ENCODE results near the gene BROX.

The BROX gene

DNA sequence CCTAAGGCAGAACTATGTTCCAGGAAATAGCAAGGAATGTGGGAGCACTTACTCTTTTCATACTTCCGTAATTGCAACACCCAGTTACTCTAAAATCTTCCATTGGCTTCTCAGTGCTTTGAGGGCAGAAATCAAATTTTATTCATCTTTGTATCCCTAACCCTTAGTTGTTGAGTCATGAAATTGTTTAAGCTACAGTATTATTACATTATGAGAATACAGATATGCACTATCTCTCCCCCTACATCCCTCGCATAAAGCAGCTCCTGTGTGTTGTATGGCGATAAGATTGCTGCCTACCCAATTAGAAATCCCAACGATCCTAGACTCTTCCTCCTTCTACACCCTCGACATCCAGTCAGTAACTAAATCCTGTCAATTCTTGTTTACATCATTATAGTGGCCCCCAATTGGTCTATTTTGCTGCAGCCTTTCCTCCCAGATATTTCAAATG is 2.6 kb upstream of the BROX start:
- TF ChIP-seq CTCF (conservative IDR thresholded peaks at IDR 0.05; ENCODE audit: low read depth, low read length) = no peak
- no peak overlapping the region for H3K4me3 ChIP-seq (ENCODE audit: low read length)
- no peak for DNase-seq (ENCODE audit: low read depth)

DNA sequence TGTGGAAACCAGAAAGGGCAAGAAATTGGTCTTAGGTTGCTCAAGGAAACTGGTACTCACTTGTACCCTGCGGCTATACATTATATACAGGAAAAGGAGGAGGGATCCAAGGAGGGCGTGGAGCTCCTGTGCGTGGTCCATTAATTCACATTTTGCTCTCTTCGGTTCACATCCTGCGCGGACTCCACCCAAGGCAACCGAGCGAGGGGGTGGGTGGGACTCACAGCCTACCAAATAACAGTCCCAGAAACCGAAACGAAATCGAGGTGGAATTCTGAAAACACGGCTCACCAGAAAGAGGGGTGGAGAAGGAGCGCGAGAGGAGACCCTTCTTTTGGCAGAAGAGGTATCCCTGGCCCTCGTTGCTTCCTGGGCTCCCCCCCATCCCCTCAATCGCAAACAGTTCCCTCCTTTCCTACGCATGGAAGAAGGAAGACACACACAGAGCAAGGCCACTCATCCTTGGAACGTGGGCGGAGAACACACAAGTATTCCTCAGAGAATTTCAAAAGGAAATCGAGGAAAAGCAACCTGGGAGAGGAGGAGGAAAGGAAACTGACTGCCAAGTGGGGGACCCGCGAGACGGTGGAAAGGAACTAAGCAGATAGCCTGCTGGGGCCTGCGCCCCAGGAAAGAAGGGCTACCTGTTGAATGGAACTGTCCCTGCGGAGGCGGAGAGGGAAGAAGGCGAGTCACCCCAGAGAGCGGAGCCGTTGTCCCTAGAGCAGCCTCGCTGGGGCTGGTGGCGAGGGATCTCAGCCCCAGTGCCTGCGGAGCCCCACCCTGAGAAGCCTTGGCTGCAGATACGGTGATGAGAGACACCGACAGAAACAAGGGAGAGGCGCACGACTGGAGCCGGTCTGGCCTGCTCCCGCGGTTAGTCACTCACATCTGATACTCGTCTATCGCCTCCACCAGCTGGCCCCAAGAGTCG is 778 bp upstream of the BROX start:
- TF ChIP-seq CTCF (conservative IDR thresholded peaks at IDR 0.05; ENCODE audit: low read depth, low read length) = no peak
- DNase-seq (ENCODE audit: low read depth) = no peak
- peak overlapping the region; percentile 100 for H3K4me3 ChIP-seq (ENCODE audit: low read length)

- peak; percentile 86 for DNase-seq (ENCODE audit: low read depth)
- no peak for TF ChIP-seq CTCF (conservative IDR thresholded peaks at IDR 0.05; ENCODE audit: low read depth, low read length)
- H3K4me3 ChIP-seq (ENCODE audit: low read length) = peak overlapping the region; percentile 100
Observed at GRCh38 chr1:222713091-222713961, 962 bp downstream of the BROX start.

DNA sequence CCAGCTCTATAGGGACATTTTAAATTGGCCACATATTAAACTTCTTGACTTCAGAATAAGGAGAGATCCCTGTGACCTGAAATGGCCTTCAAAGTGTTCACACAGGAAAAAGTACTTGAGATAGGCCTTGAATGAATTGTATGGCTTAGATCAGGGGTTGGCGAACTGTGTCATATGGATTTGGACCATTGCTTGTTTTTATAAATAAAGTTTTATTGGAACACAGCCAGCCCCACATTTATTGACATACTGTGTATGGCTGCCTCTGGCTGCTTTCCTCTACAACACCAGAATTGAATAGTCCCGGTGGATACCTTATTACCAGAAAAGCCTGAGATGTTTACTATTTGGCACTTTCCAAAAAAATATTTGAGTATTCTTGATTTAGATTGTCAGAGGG is 4.0 kb downstream of the BROX start:
- TF ChIP-seq CTCF (conservative IDR thresholded peaks at IDR 0.05; ENCODE audit: low read depth, low read length) = no peak
- no peak for DNase-seq (ENCODE audit: low read depth)
- no peak overlapping the region for H3K4me3 ChIP-seq (ENCODE audit: low read length)

GRCh38 chr1:222728746-222729145 is 16.4 kb downstream of the BROX start:
- no peak overlapping the region for H3K4me3 ChIP-seq (ENCODE audit: low read length)
- DNase-seq (ENCODE audit: low read depth) = no peak
- TF ChIP-seq CTCF (conservative IDR thresholded peaks at IDR 0.05; ENCODE audit: low read depth, low read length) = no peak

DNA sequence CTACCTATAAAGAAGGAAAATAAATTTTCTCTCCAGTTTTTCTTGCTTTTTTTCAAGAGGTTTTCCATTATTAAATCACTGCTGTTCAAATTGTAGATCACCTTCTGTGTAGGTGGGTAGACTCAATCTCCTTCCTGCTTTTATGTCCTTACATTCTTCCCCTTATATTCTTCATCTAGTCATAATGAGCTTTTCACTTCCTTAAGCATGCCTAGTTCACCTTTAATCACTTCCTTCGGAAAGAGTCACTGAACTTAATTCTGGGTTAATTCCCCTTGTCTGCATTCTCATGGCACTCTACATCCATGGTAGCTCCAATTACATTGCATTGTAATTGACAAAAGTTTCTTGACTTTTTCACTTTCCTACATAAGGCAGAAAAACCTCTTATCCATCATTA is 18.5 kb downstream of the BROX start:
- no peak for DNase-seq (ENCODE audit: low read depth)
- no peak for TF ChIP-seq CTCF (conservative IDR thresholded peaks at IDR 0.05; ENCODE audit: low read depth, low read length)
- H3K4me3 ChIP-seq (ENCODE audit: low read length) = no peak overlapping the region

Measured in retinal pigment epithelial cell (primary cell).